A673 (cell line): ENCODE data around the gene EIF5.

Source experiments
- EZH2 ChIP-seq: fragments of 200-600 bp; sonication (generic); IDR thresholded peaks from 2 replicates; pipeline ENCODE4 v1.6.1; 2017; ENCODE audit warnings: borderline replicate concordance, low read depth, mild to moderate bottlenecking, mixed read lengths, antibody characterized with exemption, low read length; ENCODE audit not compliant: poor library complexity, severe bottlenecking
- TF ChIP-seq, protein P1 (sequence below): fragments of 300-800, 200-600 bp; sonication (generic); conservative IDR thresholded peaks from 2 replicates; pipeline ENCODE4 v1.5.1; 2017; ENCODE audit warnings: low read depth, mild to moderate bottlenecking, antibody characterized with exemption, low read length, moderate library complexity, mixed read lengths

DNA sequence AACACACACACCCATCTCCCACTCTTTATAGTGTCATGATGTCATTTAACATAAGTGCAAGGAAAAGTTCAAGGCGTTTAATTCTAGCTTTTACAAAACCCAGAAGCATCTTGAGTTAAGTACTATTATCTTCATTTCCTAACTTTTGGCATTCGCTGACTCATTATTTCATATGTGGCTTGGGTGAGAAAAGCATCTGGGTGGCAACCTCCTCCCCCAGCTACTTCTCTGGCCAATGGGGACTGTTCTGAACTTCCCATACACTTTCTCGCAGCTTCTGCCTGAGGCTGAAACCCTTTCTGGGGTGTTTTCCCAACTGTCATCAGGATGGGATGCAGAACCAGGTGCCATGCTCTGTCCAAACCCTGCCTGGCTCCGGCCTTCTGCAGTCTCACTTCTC, 48.3 kb downstream of the EIF5 start:
- no peak for TF ChIP-seq EZH2
- TF ChIP-seq, protein P1, sequence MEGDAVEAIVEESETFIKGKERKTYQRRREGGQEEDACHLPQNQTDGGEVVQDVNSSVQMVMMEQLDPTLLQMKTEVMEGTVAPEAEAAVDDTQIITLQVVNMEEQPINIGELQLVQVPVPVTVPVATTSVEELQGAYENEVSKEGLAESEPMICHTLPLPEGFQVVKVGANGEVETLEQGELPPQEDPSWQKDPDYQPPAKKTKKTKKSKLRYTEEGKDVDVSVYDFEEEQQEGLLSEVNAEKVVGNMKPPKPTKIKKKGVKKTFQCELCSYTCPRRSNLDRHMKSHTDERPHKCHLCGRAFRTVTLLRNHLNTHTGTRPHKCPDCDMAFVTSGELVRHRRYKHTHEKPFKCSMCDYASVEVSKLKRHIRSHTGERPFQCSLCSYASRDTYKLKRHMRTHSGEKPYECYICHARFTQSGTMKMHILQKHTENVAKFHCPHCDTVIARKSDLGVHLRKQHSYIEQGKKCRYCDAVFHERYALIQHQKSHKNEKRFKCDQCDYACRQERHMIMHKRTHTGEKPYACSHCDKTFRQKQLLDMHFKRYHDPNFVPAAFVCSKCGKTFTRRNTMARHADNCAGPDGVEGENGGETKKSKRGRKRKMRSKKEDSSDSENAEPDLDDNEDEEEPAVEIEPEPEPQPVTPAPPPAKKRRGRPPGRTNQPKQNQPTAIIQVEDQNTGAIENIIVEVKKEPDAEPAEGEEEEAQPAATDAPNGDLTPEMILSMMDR, result no peak
